Neural progenitor cell (in vitro differentiated cells): ENCODE data around the gene ZNF784.

Experiments used
- CTCF ChIP-seq: fragments of 200-600 bp; sonication (generic); IDR thresholded peaks from 2 replicates; pipeline ENCODE4 v1.5.1; 2017; ENCODE audit warnings: antibody characterized with exemption, mild to moderate bottlenecking
- EZH2 ChIP-seq: fragments of 200-600 bp; sonication (generic); IDR thresholded peaks from 2 replicates; pipeline ENCODE4 v1.6.1; 2017; ENCODE audit warnings: antibody characterized with exemption, mild to moderate bottlenecking, moderate library complexity
- EZH2phosphoT487 ChIP-seq: fragments of 200-600 bp; sonication (generic); IDR thresholded peaks from 2 replicates; pipeline ENCODE4 v1.6.1; 2017; ENCODE audit warnings: antibody characterized with exemption

- TF ChIP-seq CTCF (no peak), EZH2phosphoT487 (no peak), EZH2 (no peak)
Measured at GRCh38 chr19:55600662-55601028, 23.7 kb downstream of the ZNF784 start.
